HCT116 (cell line): ENCODE results near the gene TTLL5.

Source experiments
- ATF3 ChIP-seq: IDR thresholded peaks from 2 replicates; pipeline ENCODE4 v1.6.1; 2012
- CEBPB ChIP-seq: IDR thresholded peaks from 2 replicates; pipeline ENCODE4 v1.6.1; 2012; ENCODE audit warnings: low read depth
- CTCF ChIP-seq, 3 experiments: fragments of 200-600 bp in 1 of 3; sonication (generic) in 1 of 3; IDR thresholded peaks in 2 of 3; conservative IDR thresholded peaks in 1 of 3; 2 replicates each; pipeline ENCODE4 v1.5.1; 2012 to 2017; ENCODE audit warnings: low read depth in 2 of 3, low read length in 2 of 3, antibody characterized with exemption in 1 of 3, borderline replicate concordance in 1 of 3, control low read depth in 1 of 3, mild to moderate bottlenecking in 1 of 3, mixed read lengths in 1 of 3, mixed run types in 1 of 3, moderate library complexity in 1 of 3; ENCODE audit not compliant: insufficient read depth in 1 of 3
- JUND ChIP-seq: IDR thresholded peaks from 2 replicates; pipeline ENCODE4 v1.6.1; 2012
- POLR2A ChIP-seq: IDR thresholded peaks from 2 replicates; pipeline ENCODE4 v1.7.0; 2011; ENCODE audit warnings: borderline replicate concordance; ENCODE audit not compliant: insufficient read depth, insufficient read length; ENCODE audit errors: extremely low read depth
- POLR2AphosphoS5 ChIP-seq: IDR thresholded peaks from 2 replicates; pipeline ENCODE4 v1.6.1; 2011; ENCODE audit warnings: mild to moderate bottlenecking, low read depth, low read length, moderate library complexity
- RAD21 ChIP-seq: IDR thresholded peaks from 2 replicates; pipeline ENCODE4 v1.6.1; 2012; ENCODE audit warnings: low read depth, mild to moderate bottlenecking

GRCh38 chr14:75829316-75829715, 168.3 kb downstream of the TTLL5 start:
- no peak for TF ChIP-seq CEBPB
- no peak for TF ChIP-seq CTCF (IDR thresholded peaks at IDR 0.05 in 2 of 3, conservative IDR thresholded peaks at IDR 0.05 in 1 of 3; ENCODE audit: borderline replicate concordance in 1 of 3, insufficient read depth in 1 of 3, low read depth in 2 of 3, low read length in 2 of 3)
- no peak for TF ChIP-seq POLR2AphosphoS5
- TF ChIP-seq ATF3 = no peak
- no peak for TF ChIP-seq POLR2A
- no peak for TF ChIP-seq JUND
- TF ChIP-seq RAD21 = no peak
